IMR-90 (cell line): ENCODE data around the gene ARHGAP10. TPM values are rescaled to one million over a fixed set of nuclear protein-coding genes. Genes with fewer than 3 reads are reported as not detected.

ENCODE experiments used
- ATAC-seq: fragments of 200-7000 bp; cut with Tn5 transposase; 2 replicates; pipeline ENCODE4 v1.9.1; 2020; ENCODE audit warnings: low read depth, mild to moderate bottlenecking, moderate library complexity
- BruUV-seq: library from RNA; stranded (reverse); fragments of 400-500 nt; replicated peaks from 2 replicates; lab custom pipeline; 2021; lab: Mats Ljungman, UMichigan
- CTCF ChIA-PET: fragments of 300-600 bp; formaldehyde crosslinking; extraction: SDS; loops from one replicate; lab custom pipeline; 2021; ENCODE audit warnings: antibody characterized with exemption; lab: Yijun Ruan, JAX
- POLR2A ChIA-PET: fragments of 300-600 bp; sonication (Branson Sonifier 250); formaldehyde crosslinking; loops from one replicate; lab custom pipeline; 2022; ENCODE audit warnings: antibody characterized with exemption; ENCODE audit not compliant: unreplicated experiment; lab: Charles Lee
- DNase-seq: peaks from one replicate; pipeline ENCODE4 v3.0.0; 2013
- H2AFZ ChIP-seq: replicated peaks from 2 replicates; pipeline ENCODE3; 2013; ENCODE audit warnings: low read length, mild to moderate bottlenecking; ENCODE audit not compliant: poor library complexity
- H2AK5ac ChIP-seq: 2 replicates; pipeline ENCODE4 v1.6.1; 2013; ENCODE audit warnings: low read depth, low read length, inconsistent platforms
- H2AK9ac ChIP-seq: replicated peaks from 2 replicates; pipeline ENCODE3; 2013; ENCODE audit warnings: mild to moderate bottlenecking, low read depth, low read length, moderate library complexity; ENCODE audit not compliant: poor library complexity
- H2BK120ac ChIP-seq: 2 replicates; pipeline ENCODE4 v1.6.1; 2013; ENCODE audit warnings: low read depth, low read length, inconsistent platforms
- H2BK15ac ChIP-seq: 3 replicates; pipeline ENCODE4 v1.6.1; 2013; ENCODE audit warnings: low read depth, low read length, inconsistent platforms
- H2BK20ac ChIP-seq: 2 replicates; pipeline ENCODE4 v1.6.1; 2013; ENCODE audit warnings: low read depth, mild to moderate bottlenecking, inconsistent platforms, low read length, moderate library complexity
- H2BK5ac ChIP-seq: 2 replicates; pipeline ENCODE4 v1.6.1; 2013; ENCODE audit warnings: mild to moderate bottlenecking, low read depth, low read length, inconsistent platforms; ENCODE audit not compliant: poor library complexity, severe bottlenecking
- H3K14ac ChIP-seq: replicated peaks from 2 replicates; pipeline ENCODE4 v1.6.1; 2013; ENCODE audit warnings: low read depth, low read length, inconsistent platforms
- H3K18ac ChIP-seq: 2 replicates; pipeline ENCODE4 v1.6.1; 2013; ENCODE audit warnings: low read depth, low read length, control low read depth
- H3K23ac ChIP-seq: 2 replicates; pipeline ENCODE4 v1.6.1; 2013; ENCODE audit warnings: low read depth, low read length, inconsistent platforms
- H3K27ac ChIP-seq: 2 replicates; pipeline ENCODE4 v1.5.1; 2013; ENCODE audit warnings: mild to moderate bottlenecking, control low read depth, low read length; ENCODE audit not compliant: insufficient read depth
- H3K27me3 ChIP-seq: 2 replicates; pipeline ENCODE4 v1.6.1; 2013; ENCODE audit warnings: low read length; ENCODE audit not compliant: control insufficient read depth, insufficient read depth
- H3K36me3 ChIP-seq: 2 replicates; pipeline ENCODE4 v1.6.1; 2013; ENCODE audit warnings: low read length, mixed read lengths; ENCODE audit not compliant: control insufficient read depth, insufficient read depth
- H3K4ac ChIP-seq: 2 replicates; pipeline ENCODE4 v1.6.1; 2013; ENCODE audit warnings: low read depth, low read length, inconsistent platforms
- H3K4me1 ChIP-seq: 2 replicates; pipeline ENCODE4 v1.6.1; 2013; ENCODE audit warnings: low read length, mixed read lengths; ENCODE audit not compliant: control insufficient read depth, insufficient read depth
- H3K4me2 ChIP-seq: 2 replicates; pipeline ENCODE4 v1.6.1; 2013; ENCODE audit warnings: low read depth, mild to moderate bottlenecking, control low read depth, low read length, moderate library complexity
- H3K4me3 ChIP-seq: 2 replicates; pipeline ENCODE4 v1.5.1; 2013; ENCODE audit warnings: low read depth, mild to moderate bottlenecking, control low read depth, low read length, moderate library complexity; ENCODE audit not compliant: insufficient read depth
- H3K56ac ChIP-seq: 2 replicates; pipeline ENCODE4 v1.6.1; 2013; ENCODE audit warnings: low read length, inconsistent platforms; ENCODE audit not compliant: insufficient read depth; ENCODE audit errors: extremely low read depth
- H3K79me1 ChIP-seq, 2 experiments: 2 replicates each; pipeline ENCODE4 v1.6.1; 2013; ENCODE audit warnings: low read length in 2 of 2, inconsistent platforms in 1 of 2, low read depth in 1 of 2
- H3K9ac ChIP-seq: 2 replicates; pipeline ENCODE4 v1.6.1; 2013; ENCODE audit warnings: low read depth, low read length, control low read depth
- H3K9me1 ChIP-seq: 2 replicates; pipeline ENCODE4 v1.6.1; 2013; ENCODE audit warnings: low read length, inconsistent platforms; ENCODE audit not compliant: insufficient read depth
- H3K9me3 ChIP-seq: 2 replicates; pipeline ENCODE4 v1.6.1; 2013; ENCODE audit warnings: low read length; ENCODE audit not compliant: control insufficient read depth, insufficient read depth
- H4K20me1 ChIP-seq: 2 replicates; pipeline ENCODE4 v1.6.1; 2013; ENCODE audit warnings: low read length, inconsistent platforms; ENCODE audit not compliant: insufficient read depth
- H4K5ac ChIP-seq: 2 replicates; pipeline ENCODE4 v1.6.1; 2013; ENCODE audit warnings: mild to moderate bottlenecking, low read depth, low read length, control low read depth
- H4K8ac ChIP-seq, 2 experiments: 2 replicates each; pipeline ENCODE4 v1.6.1; 2013; ENCODE audit warnings: low read depth in 2 of 2, low read length in 2 of 2, control low read depth in 1 of 2, inconsistent platforms in 1 of 2
- H4K91ac ChIP-seq: 2 replicates; pipeline ENCODE4 v1.6.1; 2013; ENCODE audit warnings: low read depth, low read length, inconsistent platforms; ENCODE audit not compliant: insufficient read depth
- CEBPB ChIP-seq: IDR thresholded peaks from 2 replicates; pipeline ENCODE4 v1.6.1; 2012; ENCODE audit warnings: low read depth, low read length, improper control_type of control experiment
- FOS ChIP-seq: fragments of 150-350 bp; IDR thresholded peaks from 2 replicates; pipeline ENCODE4 v1.6.1; 2016; ENCODE audit warnings: low read depth, low read length
- MAZ ChIP-seq: IDR thresholded peaks from 2 replicates; pipeline ENCODE4 v1.6.1; 2012; ENCODE audit warnings: low read depth, mild to moderate bottlenecking, low read length, improper control_type of control experiment, moderate library complexity, borderline replicate concordance
- MXI1 ChIP-seq: IDR thresholded peaks from 2 replicates; pipeline ENCODE4 v1.6.1; 2012; ENCODE audit warnings: low read depth, mild to moderate bottlenecking, low read length, moderate library complexity, borderline replicate concordance
- NFE2L2 ChIP-seq: fragments of 150-350 bp; IDR thresholded peaks from 2 replicates; pipeline ENCODE4 v1.6.1; 2016; ENCODE audit warnings: low read depth, mild to moderate bottlenecking, low read length
- POLR2A ChIP-seq: IDR thresholded peaks from 2 replicates; pipeline ENCODE4 v1.6.1; 2012; ENCODE audit warnings: mild to moderate bottlenecking, low read depth, low read length
- RFX5 ChIP-seq: IDR thresholded peaks from 2 replicates; pipeline ENCODE4 v1.8.0; 2012; ENCODE audit warnings: low read depth, mild to moderate bottlenecking, low read length, moderate library complexity
- SMC3 ChIP-seq: fragments of 150-350 bp; IDR thresholded peaks from 2 replicates; pipeline ENCODE4 v1.6.1; 2016; ENCODE audit warnings: low read depth, mild to moderate bottlenecking, antibody characterized with exemption, low read length, moderate library complexity
- whole genome bisulfite sequencing, 2 experiments: methylation state at CpG; one replicate each; pipeline versions ENCODE4 v1.1.5 to v1.1.7; 2013; ENCODE audit warnings: missing lambda C conversion rate in 2 of 2; ENCODE audit not compliant: insufficient read length in 1 of 2; ENCODE audit errors: extremely low coverage in 2 of 2; 5-methylcytosine and 5-hydroxymethylcytosine counted together
- dilution Hi-C: fragments of 300-500 bp; cut with HindIII; formaldehyde crosslinking; loops from one replicate; pipeline ENCODE4 v1.14.3; 2018; ENCODE audit warnings: low sequenced_read_pairs; ENCODE audit not compliant: unreplicated experiment
- in situ Hi-C: fragments of 300-500 bp; cut with MboI; formaldehyde crosslinking; loops from 3 replicates; pipeline ENCODE4 v1.14.3; 2019; ENCODE audit warnings: low sequenced_read_pairs, inconsistent platforms, mixed read lengths
- intact Hi-C: fragments of 100-400 bp; cut with micrococcal nuclease; formaldehyde crosslinking; loops from 2 replicates; pipeline ENCODE4 v1.10.0; 2022
- polyA plus RNA-seq, 3 experiments: library from polyadenylated mRNA; depleted of rRNA; stranded (reverse); fragments of >200 nt; gene quantifications; 2 replicates each; pipeline ENCODE4 v1.2.3, GENCODE V29; 2012; ENCODE audit warnings: low replicate concordance in 1 of 3
- total RNA-seq: library from RNA; depleted of rRNA; stranded (reverse); fragments of >200 nt; gene quantifications from 2 replicates; pipeline ENCODE4 v1.2.3, GENCODE V29; 2012
- TF ChIP-seq, protein P1 (sequence below): fragments of 150-350 bp; IDR thresholded peaks from 2 replicates; pipeline ENCODE4 v1.6.1; 2017; ENCODE audit warnings: mild to moderate bottlenecking, antibody characterized with exemption, low read length, low read depth

The ARHGAP10 gene
- total and polyA plus RNA-seq, 2 of the 4 experiments (the other 2 are of a cell fraction), result 27.1 to 29.4 TPM

DNA sequence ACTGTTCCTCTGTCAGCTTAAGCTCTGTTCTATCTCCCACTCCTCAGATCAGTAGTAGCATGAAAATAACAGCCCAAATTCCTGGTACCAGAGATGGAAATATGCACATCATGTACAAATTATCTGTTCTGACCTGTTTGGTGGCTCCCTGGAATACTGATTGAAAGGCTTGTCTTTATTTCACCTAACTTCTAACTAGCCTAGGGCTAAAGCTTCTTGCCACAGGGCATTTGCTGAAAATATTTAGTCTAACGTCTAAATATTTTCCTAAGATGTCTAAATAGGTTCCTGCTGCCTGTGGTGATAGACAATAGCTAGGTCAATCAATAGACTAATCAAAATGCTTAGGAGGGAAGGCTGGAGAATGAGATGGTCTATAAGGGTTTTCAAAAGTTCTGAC lies 35.0 kb upstream of the ARHGAP10 start:
- H3K9me1 ChIP-seq, result no peaks in the 10 kb centered on the region
- TF ChIP-seq, protein P1, sequence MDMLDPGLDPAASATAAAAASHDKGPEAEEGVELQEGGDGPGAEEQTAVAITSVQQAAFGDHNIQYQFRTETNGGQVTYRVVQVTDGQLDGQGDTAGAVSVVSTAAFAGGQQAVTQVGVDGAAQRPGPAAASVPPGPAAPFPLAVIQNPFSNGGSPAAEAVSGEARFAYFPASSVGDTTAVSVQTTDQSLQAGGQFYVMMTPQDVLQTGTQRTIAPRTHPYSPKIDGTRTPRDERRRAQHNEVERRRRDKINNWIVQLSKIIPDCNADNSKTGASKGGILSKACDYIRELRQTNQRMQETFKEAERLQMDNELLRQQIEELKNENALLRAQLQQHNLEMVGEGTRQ, result no peak
- TF ChIP-seq POLR2A (no peak), FOS (no peak), SMC3 (no peak), MAZ (no peak), MXI1 (no peak), CEBPB (no peak), NFE2L2 (no peak), RFX5 (no peak)
- no CpG with 5 or more reads among the region's 1 CpG for WGBS, 2 experiments
- POLR2A ChIA-PET, result no interaction called here
- no peak overlapping the region for H2BK20ac ChIP-seq
- in situ Hi-C loops, result no loop called here
- no TSS peak for BruUV-seq
- DNase-seq (no peak), ATAC-seq (no peak)
- no peak overlapping the region for H3K9ac ChIP-seq
- H3K4ac ChIP-seq, result no peak overlapping the region
- H3K18ac ChIP-seq, result no peak overlapping the region
- H3K4me2 ChIP-seq, result no peak overlapping the region
- no peak overlapping the region for H4K8ac ChIP-seq
- dilution Hi-C loops, result no loop called here
- no peak overlapping the region for H2BK15ac ChIP-seq
- H3K4me1 ChIP-seq, result no peaks in the 10 kb centered on the region
- peaks cover 3% of the 10 kb centered on the region; the same call in 1 of the 2 replicates for H3K9me3 ChIP-seq
- H4K20me1 ChIP-seq, result no peaks in the 10 kb centered on the region
- H4K5ac ChIP-seq, result no peak overlapping the region
- no peak overlapping the region for H3K14ac ChIP-seq
- no peak overlapping the region for H2AK9ac ChIP-seq
- H3K56ac ChIP-seq, result no peak overlapping the region
- no peak overlapping the region for H2BK120ac ChIP-seq
- H3K79me1 ChIP-seq, result no peaks in the 10 kb centered on the region
- H3K27ac ChIP-seq, result no peak overlapping the region
- H2AFZ ChIP-seq, result no peak overlapping the region
- no peak overlapping the region for H2AK5ac ChIP-seq
- no peak overlapping the region for H3K4me3 ChIP-seq
- CTCF ChIA-PET, result interaction anchor here (0.5 to 0.8 kb wide), 2 partner anchors 12 to 54 kb away, joined by 3 read pairs; no protein-coding TSS in a partner anchor
- H3K23ac ChIP-seq, result no peak overlapping the region
- intact Hi-C loops, result no loop called here
- H3K27me3 ChIP-seq, result peaks cover 5% of the 10 kb centered on the region; the same call in 1 of the 2 replicates
- no peaks in the 10 kb centered on the region for H3K36me3 ChIP-seq
- H4K91ac ChIP-seq, result no peak overlapping the region
- H2BK5ac ChIP-seq, result no peak overlapping the region
